ENCODE data around the gene CTRL.

DNA sequence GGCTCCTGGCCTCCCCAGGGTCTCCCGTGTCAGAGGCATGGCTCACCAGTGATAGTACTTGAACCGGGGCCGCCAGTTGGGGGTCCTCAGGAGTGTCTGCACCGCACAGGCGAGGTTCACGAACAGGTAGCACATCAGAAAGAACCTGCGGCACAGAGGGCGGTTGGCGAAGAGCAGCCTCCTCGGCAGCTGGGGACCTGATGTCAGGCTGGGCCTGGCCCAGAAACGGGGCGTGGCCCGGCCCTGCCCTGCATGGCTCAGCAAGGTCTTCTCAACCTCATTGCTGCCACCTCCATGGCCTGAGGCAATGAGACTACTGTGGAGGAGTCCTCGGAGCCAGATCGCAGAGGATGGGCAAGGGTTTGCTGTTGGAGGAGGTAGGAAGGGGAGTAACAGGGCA is 16.4 kb upstream of the CTRL start:
- TF ChIP-seq, protein P1, sequence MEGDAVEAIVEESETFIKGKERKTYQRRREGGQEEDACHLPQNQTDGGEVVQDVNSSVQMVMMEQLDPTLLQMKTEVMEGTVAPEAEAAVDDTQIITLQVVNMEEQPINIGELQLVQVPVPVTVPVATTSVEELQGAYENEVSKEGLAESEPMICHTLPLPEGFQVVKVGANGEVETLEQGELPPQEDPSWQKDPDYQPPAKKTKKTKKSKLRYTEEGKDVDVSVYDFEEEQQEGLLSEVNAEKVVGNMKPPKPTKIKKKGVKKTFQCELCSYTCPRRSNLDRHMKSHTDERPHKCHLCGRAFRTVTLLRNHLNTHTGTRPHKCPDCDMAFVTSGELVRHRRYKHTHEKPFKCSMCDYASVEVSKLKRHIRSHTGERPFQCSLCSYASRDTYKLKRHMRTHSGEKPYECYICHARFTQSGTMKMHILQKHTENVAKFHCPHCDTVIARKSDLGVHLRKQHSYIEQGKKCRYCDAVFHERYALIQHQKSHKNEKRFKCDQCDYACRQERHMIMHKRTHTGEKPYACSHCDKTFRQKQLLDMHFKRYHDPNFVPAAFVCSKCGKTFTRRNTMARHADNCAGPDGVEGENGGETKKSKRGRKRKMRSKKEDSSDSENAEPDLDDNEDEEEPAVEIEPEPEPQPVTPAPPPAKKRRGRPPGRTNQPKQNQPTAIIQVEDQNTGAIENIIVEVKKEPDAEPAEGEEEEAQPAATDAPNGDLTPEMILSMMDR (optimal IDR thresholded peaks at IDR 0.05 in 1 of 3, IDR thresholded peaks at IDR 0.05 in 1 of 3, conservative IDR thresholded peaks at IDR 0.05 in 1 of 3; ENCODE audit: extremely low read depth in 1 of 3, insufficient read depth in 2 of 3, low read length in 3 of 3), result no peak
- TF ChIP-seq EZH2 (IDR thresholded peaks at IDR 0.05; ENCODE audit: low read length), result no peak
